CD4-positive, alpha-beta T cell (primary cell): ENCODE data around the gene ASXL2. TPM values are rescaled to one million over a fixed set of nuclear protein-coding genes. Genes with fewer than 3 reads are reported as not detected.
A peak's percentile ranks its signal among the peaks of the same experiment; 100 is the strongest.

Source experiments
- ATAC-seq: fragments of 200-7000 bp; cut with Tn5 transposase; one replicate; pipeline ENCODE4 v1.10.0; 2022; ENCODE audit warnings: mild to moderate bottlenecking; ENCODE audit not compliant: poor library complexity
- CTCF ChIA-PET: fragments of 350-600 bp; sonication (Branson Sonifier 250); formaldehyde crosslinking; loops from one replicate; lab custom pipeline; 2021; ENCODE audit warnings: antibody characterized with exemption, inconsistent platforms; lab: Charles Lee
- POLR2A ChIA-PET: fragments of 350-600 bp; sonication (Branson Sonifier 250); formaldehyde crosslinking; loops from one replicate; lab custom pipeline; 2021; ENCODE audit warnings: antibody characterized with exemption, inconsistent platforms; lab: Charles Lee
- DNase-seq, 14 experiments: peaks; one replicate each; pipeline ENCODE4 v3.0.0-alpha.2; 2013 to 2020; ENCODE audit warnings: mixed read lengths in 2 of 14
- H3K27ac ChIP-seq, 2 donors: one replicate each; pipeline versions ENCODE4 v1.5.1 to v1.7.0; 2013; ENCODE audit warnings: low read length in 2 of 2, low read depth in 1 of 2, mild to moderate bottlenecking in 1 of 2
- H3K27me3 ChIP-seq, 2 experiments: 1 replicate in 1 of 2; 2 replicates in 1 of 2; pipeline versions ENCODE4 v1.6.1 to v1.7.0; 2013; ENCODE audit warnings: low read length in 2 of 2, control low read depth in 1 of 2, mild to moderate bottlenecking in 1 of 2, moderate library complexity in 1 of 2; ENCODE audit not compliant: insufficient read depth in 2 of 2, control insufficient read depth in 1 of 2
- H3K36me3 ChIP-seq: one replicate; pipeline ENCODE4 v1.6.1; 2013; ENCODE audit warnings: low read length, control low read depth; ENCODE audit not compliant: insufficient read depth
- H3K4me1 ChIP-seq: one replicate; pipeline ENCODE4 v1.6.1; 2013; ENCODE audit warnings: low read length, control low read depth; ENCODE audit not compliant: insufficient read depth
- H3K4me3 ChIP-seq: one replicate; pipeline ENCODE4 v1.5.1; 2013; ENCODE audit warnings: mild to moderate bottlenecking, low read length, moderate library complexity
- H3K9me3 ChIP-seq, 2 experiments: 1 replicate in 1 of 2; 2 replicates in 1 of 2; pipeline versions ENCODE4 v1.6.1 to v1.7.0; 2013; ENCODE audit warnings: low read length in 2 of 2, mild to moderate bottlenecking in 2 of 2, control low read depth in 1 of 2, moderate library complexity in 1 of 2; ENCODE audit not compliant: control insufficient read depth in 1 of 2, insufficient read depth in 1 of 2
- H3K27ac Mint-ChIP-seq: one replicate; pipeline ENCODE4 v1.8.0; 2020; ENCODE audit warnings: mixed read lengths
- H3K27me3 Mint-ChIP-seq: one replicate; pipeline ENCODE4 v1.8.0; 2021; ENCODE audit warnings: mixed read lengths
- H3K36me3 Mint-ChIP-seq: one replicate; pipeline ENCODE4 v1.8.0; 2021; ENCODE audit warnings: low read depth, mixed read lengths
- H3K4me1 Mint-ChIP-seq: one replicate; pipeline ENCODE4 v1.8.0; 2021; ENCODE audit warnings: low read depth, mixed read lengths
- H3K4me3 Mint-ChIP-seq: one replicate; pipeline ENCODE4 v1.8.0; 2020; ENCODE audit warnings: mild to moderate bottlenecking, mixed read lengths
- H3K9me3 Mint-ChIP-seq: one replicate; pipeline ENCODE4 v1.8.0; 2020; ENCODE audit warnings: mixed read lengths
- intact Hi-C, 2 experiments: fragments of 100-400 bp; cut with DNase I in 1 of 2; cut with micrococcal nuclease in 1 of 2; formaldehyde crosslinking; loops; one replicate each; pipeline versions ENCODE4 v1.15.1 to v1.9.0; 2023 to 2025; cut with DNase I, micrococcal nuclease
- total RNA-seq, 174 experiments: library from RNA in 2 of 174; stranded (reverse) in 2 of 174; gene quantifications; one replicate each; pipeline ENCODE4 v1.2.3 and lab custom pipeline; 2021 to 2026
- TF ChIP-seq, protein P1 (sequence below): fragments of 200-600 bp; IDR thresholded peaks from one replicate; pipeline ENCODE4 v1.8.0; 2022; ENCODE audit warnings: antibody characterized with exemption, mild to moderate bottlenecking

The ASXL2 gene
- total RNA-seq, 2 experiments from 2014 or later = 15.1 to 17.2 TPM

GRCh38 chr2:25711675-25712354, 166.5 kb downstream of the ASXL2 start:
- intact Hi-C loops = no loop called here
- no peaks in the 10 kb centered on the region for H3K36me3 ChIP-seq
- peak overlapping the region; percentile 52 for H3K4me3 Mint-ChIP-seq
- no peak for DNase-seq
- no peaks in the 10 kb centered on the region for H3K9me3 Mint-ChIP-seq
- POLR2A ChIA-PET = no interaction called here
- H3K4me3 ChIP-seq = peak overlapping the region; percentile 23
- H3K4me1 ChIP-seq = peaks cover 4% of the 10 kb centered on the region
- H3K27me3 ChIP-seq = peaks cover 0 to 5% of the 10 kb centered on the region in 2 experiments
- H3K27ac Mint-ChIP-seq = no peak overlapping the region
- no peak for ATAC-seq
- TF ChIP-seq, protein P1, sequence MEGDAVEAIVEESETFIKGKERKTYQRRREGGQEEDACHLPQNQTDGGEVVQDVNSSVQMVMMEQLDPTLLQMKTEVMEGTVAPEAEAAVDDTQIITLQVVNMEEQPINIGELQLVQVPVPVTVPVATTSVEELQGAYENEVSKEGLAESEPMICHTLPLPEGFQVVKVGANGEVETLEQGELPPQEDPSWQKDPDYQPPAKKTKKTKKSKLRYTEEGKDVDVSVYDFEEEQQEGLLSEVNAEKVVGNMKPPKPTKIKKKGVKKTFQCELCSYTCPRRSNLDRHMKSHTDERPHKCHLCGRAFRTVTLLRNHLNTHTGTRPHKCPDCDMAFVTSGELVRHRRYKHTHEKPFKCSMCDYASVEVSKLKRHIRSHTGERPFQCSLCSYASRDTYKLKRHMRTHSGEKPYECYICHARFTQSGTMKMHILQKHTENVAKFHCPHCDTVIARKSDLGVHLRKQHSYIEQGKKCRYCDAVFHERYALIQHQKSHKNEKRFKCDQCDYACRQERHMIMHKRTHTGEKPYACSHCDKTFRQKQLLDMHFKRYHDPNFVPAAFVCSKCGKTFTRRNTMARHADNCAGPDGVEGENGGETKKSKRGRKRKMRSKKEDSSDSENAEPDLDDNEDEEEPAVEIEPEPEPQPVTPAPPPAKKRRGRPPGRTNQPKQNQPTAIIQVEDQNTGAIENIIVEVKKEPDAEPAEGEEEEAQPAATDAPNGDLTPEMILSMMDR = no peak
- no peak overlapping the region for H3K27ac ChIP-seq
- no peaks in the 10 kb centered on the region for H3K36me3 Mint-ChIP-seq
- CTCF ChIA-PET = no interaction called here
- peaks cover 23% of the 10 kb centered on the region for H3K27me3 Mint-ChIP-seq
- H3K9me3 ChIP-seq = no peaks in the 10 kb centered on the region
- H3K4me1 Mint-ChIP-seq = peaks cover 8% of the 10 kb centered on the region

- Histone ChIP-seq H3K9me3 (no peaks in the 10 kb centered on the region), H3K27ac (no peak overlapping the region), H3K4me3 (no peak overlapping the region), H3K27me3 (peaks cover 0 to 5% of the 10 kb centered on the region in 2 experiments), H3K4me1 (peaks cover 4% of the 10 kb centered on the region), H3K36me3 (no peaks in the 10 kb centered on the region)
- ChIA-PET CTCF (no interaction called here), POLR2A (no interaction called here)
- H3K27me3 Mint-ChIP-seq = peaks cover 23% of the 10 kb centered on the region
- H3K27ac Mint-ChIP-seq = no peak overlapping the region
- intact Hi-C loops = no loop called here
- no peak for ATAC-seq
- TF ChIP-seq, protein P1 = no peak
- no peak overlapping the region for H3K4me3 Mint-ChIP-seq
- H3K4me1 Mint-ChIP-seq = peaks cover 8% of the 10 kb centered on the region
- H3K36me3 Mint-ChIP-seq = no peaks in the 10 kb centered on the region
- DNase-seq = no peak
- H3K9me3 Mint-ChIP-seq = no peaks in the 10 kb centered on the region
These were observed 167.5 kb downstream of the ASXL2 start for GRCh38 chr2:25710750-25711149.

DNA sequence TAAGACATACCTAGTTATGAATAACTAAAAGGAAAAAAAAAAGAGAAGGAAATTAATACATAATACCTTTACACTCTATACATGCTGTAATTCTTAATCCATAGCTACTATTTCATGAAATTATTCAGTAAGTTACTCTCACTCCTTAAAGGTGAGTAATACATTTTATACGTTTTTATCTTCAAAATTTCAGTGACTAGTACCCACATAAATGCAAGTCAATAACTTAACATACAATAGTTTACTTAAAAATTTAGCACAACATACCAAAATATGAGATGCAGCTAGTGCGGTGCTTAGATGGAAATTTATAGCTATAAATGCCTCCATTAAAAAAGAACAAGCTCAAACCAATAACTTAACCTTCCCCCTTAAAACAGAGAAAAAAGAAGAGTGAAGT, 168.9 kb downstream of the ASXL2 start:
- no peak overlapping the region for H3K27ac ChIP-seq
- H3K27me3 Mint-ChIP-seq = peaks cover 23% of the 10 kb centered on the region
- CTCF ChIA-PET = interaction anchor here (1.2 kb wide), 1 partner anchor 25 kb away, joined by 3 read pairs; no protein-coding TSS in a partner anchor
- no peaks in the 10 kb centered on the region for H3K36me3 Mint-ChIP-seq
- peaks cover 4% of the 10 kb centered on the region for H3K4me1 ChIP-seq
- no peaks in the 10 kb centered on the region for H3K9me3 ChIP-seq
- DNase-seq (no peak), ATAC-seq (no peak)
- H3K27me3 ChIP-seq = peaks cover 0 to 5% of the 10 kb centered on the region in 2 experiments
- H3K36me3 ChIP-seq = no peaks in the 10 kb centered on the region
- H3K4me1 Mint-ChIP-seq = peaks cover 8% of the 10 kb centered on the region
- H3K27ac Mint-ChIP-seq = no peak overlapping the region
- H3K9me3 Mint-ChIP-seq = no peaks in the 10 kb centered on the region
- no peak overlapping the region for H3K4me3 Mint-ChIP-seq
- intact Hi-C loops = no loop called here
- no peak overlapping the region for H3K4me3 ChIP-seq
- TF ChIP-seq, protein P1 = no peak
- POLR2A ChIA-PET = no interaction called here
